IPS DF 4.7 (cell line): ENCODE measurements around the gene SMARCE1.

ENCODE experiments used
- DNase-seq: peaks from one replicate; pipeline ENCODE4 v3.0.0-alpha.2; 2013; ENCODE audit warnings: low spot score; ENCODE audit errors: extremely low read depth

The SMARCE1 gene

GRCh38 chr17:40645943-40646342 lies 1.7 kb downstream of the SMARCE1 start:
- no peak for DNase-seq

GRCh38 chr17:40645291-40645690 lies 2.3 kb downstream of the SMARCE1 start:
- DNase-seq: no peak

GRCh38 chr17:40637931-40638330 lies 9.7 kb downstream of the SMARCE1 start:
- DNase-seq: no peak

- no peak for DNase-seq
These were observed 13.7 kb downstream of the SMARCE1 start for GRCh38 chr17:40633871-40634270.

- DNase-seq: no peak
These were observed 15.4 kb downstream of the SMARCE1 start for GRCh38 chr17:40632216-40632615.

- no peak for DNase-seq
These were observed 17.8 kb downstream of the SMARCE1 start for GRCh38 chr17:40629842-40630241.

- no peak for DNase-seq
These were observed 22.3 kb downstream of the SMARCE1 start for GRCh38 chr17:40625311-40625710.

- DNase-seq: no peak
These were observed 24.0 kb downstream of the SMARCE1 start for GRCh38 chr17:40623419-40624210.

- no peak for DNase-seq
These were observed 25.1 kb downstream of the SMARCE1 start for GRCh38 chr17:40622509-40622928.

GRCh38 chr17:40621578-40621977 lies 26.0 kb downstream of the SMARCE1 start:
- no peak for DNase-seq

- DNase-seq: no peak
These were observed 26.6 kb downstream of the SMARCE1 start for GRCh38 chr17:40621019-40621418.

GRCh38 chr17:40618754-40619625 lies 28.6 kb downstream of the SMARCE1 start:
- no peak for DNase-seq

- DNase-seq: no peak
These were observed 29.9 kb downstream of the SMARCE1 start for GRCh38 chr17:40617678-40618240.

GRCh38 chr17:40616592-40616991 lies 31.0 kb downstream of the SMARCE1 start:
- no peak for DNase-seq

GRCh38 chr17:40615841-40616476 lies 31.7 kb downstream of the SMARCE1 start:
- DNase-seq: no peak

- peak; percentile 60 for DNase-seq
These were observed 32.4 kb downstream of the SMARCE1 start for GRCh38 chr17:40615068-40615840.

- no peak for DNase-seq
These were observed 33.1 kb downstream of the SMARCE1 start for GRCh38 chr17:40614431-40615067.

GRCh38 chr17:40613467-40614154 lies 34.0 kb downstream of the SMARCE1 start:
- DNase-seq: no peak

- DNase-seq: no peak
These were observed 34.9 kb downstream of the SMARCE1 start for GRCh38 chr17:40612599-40613244.
